HEK293T (cell line): ENCODE data around the gene PTGDR2.

Experiments used
- ARNT ChIP-seq: fragments of 450-650 bp; IDR thresholded peaks from 2 replicates; pipeline ENCODE4 v1.6.1; 2017; ENCODE audit warnings: mild to moderate bottlenecking
- BHLHE40 ChIP-seq: fragments of 450-650 bp; IDR thresholded peaks from 2 replicates; pipeline ENCODE4 v1.6.1; 2016; ENCODE audit warnings: mild to moderate bottlenecking, moderate library complexity, borderline replicate concordance
- ELF4 ChIP-seq: fragments of 450-650 bp; IDR thresholded peaks from 2 replicates; pipeline ENCODE4 v1.6.1; 2017; ENCODE audit warnings: antibody characterized with exemption
- FOXA1 ChIP-seq: fragments of 450-650 bp; IDR thresholded peaks from 2 replicates; pipeline ENCODE4 v1.6.1; 2016; ENCODE audit warnings: mild to moderate bottlenecking
- FOXK2 ChIP-seq: fragments of 450-650 bp; IDR thresholded peaks from 2 replicates; pipeline ENCODE4 v1.6.1; 2016; ENCODE audit warnings: mild to moderate bottlenecking
- FOXM1 ChIP-seq: fragments of 450-650 bp; IDR thresholded peaks from 2 replicates; pipeline ENCODE4 v1.6.1; 2017; ENCODE audit warnings: mild to moderate bottlenecking, borderline replicate concordance
- HDGF ChIP-seq: fragments of 450-650 bp; IDR thresholded peaks from 2 replicates; pipeline ENCODE4 v1.6.1; 2017; ENCODE audit warnings: antibody characterized with exemption, borderline replicate concordance
- L3MBTL2 ChIP-seq: fragments of 450-650 bp; conservative IDR thresholded peaks from 2 replicates; pipeline ENCODE4 v1.6.1; 2016; ENCODE audit warnings: mild to moderate bottlenecking
- LEF1 ChIP-seq: fragments of 450-650 bp; IDR thresholded peaks from 2 replicates; pipeline ENCODE4 v1.6.1; 2017; ENCODE audit warnings: mild to moderate bottlenecking, borderline replicate concordance
- SP1 ChIP-seq: fragments of 450-650 bp; IDR thresholded peaks from 2 replicates; pipeline ENCODE4 v1.6.1; 2017
- TARDBP ChIP-seq: fragments of 450-650 bp; IDR thresholded peaks from 2 replicates; pipeline ENCODE4 v1.6.1; 2016
- ZNF384 ChIP-seq: fragments of 450-650 bp; IDR thresholded peaks from 2 replicates; pipeline ENCODE4 v1.6.1; 2016
- TF ChIP-seq, protein P1 (sequence below): fragments of 450-650 bp; IDR thresholded peaks from 2 replicates; pipeline ENCODE4 v1.6.1; 2016

DNA sequence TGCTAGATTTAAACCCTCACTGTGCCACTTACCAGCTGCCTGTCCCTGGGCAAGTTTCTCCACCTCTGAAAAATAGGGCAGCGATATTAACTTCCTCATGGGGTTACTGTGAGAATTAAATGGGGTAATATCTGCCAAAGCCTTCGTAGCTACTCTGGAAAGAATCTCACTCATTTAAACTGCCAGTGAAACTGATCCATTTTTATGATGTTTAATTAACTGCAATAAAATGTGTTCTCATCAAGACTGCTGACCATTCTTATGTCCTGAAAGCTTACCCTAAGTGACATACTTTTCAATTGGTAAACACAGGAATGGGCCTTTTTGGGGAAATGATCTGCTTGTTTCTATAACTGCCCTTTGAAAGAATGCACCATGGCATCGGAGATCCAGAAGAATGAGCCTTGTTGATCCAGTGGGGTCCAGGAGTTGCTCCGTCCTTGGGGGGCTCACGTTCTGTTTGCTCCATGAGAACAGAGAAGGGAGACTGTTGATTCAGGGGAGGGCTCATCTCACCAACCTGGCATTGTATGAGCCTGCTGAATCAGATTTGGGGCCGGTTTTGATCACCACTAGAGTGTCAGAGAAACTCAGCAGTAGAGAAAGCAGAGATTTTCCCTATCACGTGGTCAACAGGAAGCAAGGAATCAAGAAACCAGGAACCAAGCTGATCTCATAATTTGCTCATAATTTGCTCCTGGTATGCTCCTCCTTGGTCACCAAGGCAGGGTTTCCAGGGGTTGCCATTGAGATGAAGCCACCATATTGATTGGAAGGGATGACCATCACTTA lies 20.8 kb downstream of the PTGDR2 start:
- TF ChIP-seq SP1 (no peak), ARNT (no peak), FOXK2 (no peak), BHLHE40 (no peak), L3MBTL2 (no peak), FOXA1 (no peak), FOXM1 (no peak), HDGF (no peak), ELF4 (no peak), TARDBP (no peak), ZNF384 (no peak), LEF1 (no peak)
- TF ChIP-seq, protein P1, sequence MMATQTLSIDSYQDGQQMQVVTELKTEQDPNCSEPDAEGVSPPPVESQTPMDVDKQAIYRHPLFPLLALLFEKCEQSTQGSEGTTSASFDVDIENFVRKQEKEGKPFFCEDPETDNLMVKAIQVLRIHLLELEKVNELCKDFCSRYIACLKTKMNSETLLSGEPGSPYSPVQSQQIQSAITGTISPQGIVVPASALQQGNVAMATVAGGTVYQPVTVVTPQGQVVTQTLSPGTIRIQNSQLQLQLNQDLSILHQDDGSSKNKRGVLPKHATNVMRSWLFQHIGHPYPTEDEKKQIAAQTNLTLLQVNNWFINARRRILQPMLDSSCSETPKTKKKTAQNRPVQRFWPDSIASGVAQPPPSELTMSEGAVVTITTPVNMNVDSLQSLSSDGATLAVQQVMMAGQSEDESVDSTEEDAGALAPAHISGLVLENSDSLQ, result no peak
